HG03558 (cell line): ENCODE measurements around the gene TGIF2.
"Not testable (repeated sequence)": the region's sequence is repeated elsewhere in the genome, so short reads cannot be mapped to it uniquely, and the experiment has no call there.

Experiments used
- ATAC-seq: cut with Tn5 transposase; IDR thresholded peaks from one replicate; pipeline ENCODE4 v1.9.1; 2021; ENCODE audit warnings: moderate number of reproducible peaks; ENCODE audit not compliant: unreplicated experiment; ENCODE audit errors: extremely low read depth

TGIF2 gene

GRCh38 chr20:36546111-36546736, 27.2 kb upstream of the TGIF2 start:
- ATAC-seq, result no peak

DNA sequence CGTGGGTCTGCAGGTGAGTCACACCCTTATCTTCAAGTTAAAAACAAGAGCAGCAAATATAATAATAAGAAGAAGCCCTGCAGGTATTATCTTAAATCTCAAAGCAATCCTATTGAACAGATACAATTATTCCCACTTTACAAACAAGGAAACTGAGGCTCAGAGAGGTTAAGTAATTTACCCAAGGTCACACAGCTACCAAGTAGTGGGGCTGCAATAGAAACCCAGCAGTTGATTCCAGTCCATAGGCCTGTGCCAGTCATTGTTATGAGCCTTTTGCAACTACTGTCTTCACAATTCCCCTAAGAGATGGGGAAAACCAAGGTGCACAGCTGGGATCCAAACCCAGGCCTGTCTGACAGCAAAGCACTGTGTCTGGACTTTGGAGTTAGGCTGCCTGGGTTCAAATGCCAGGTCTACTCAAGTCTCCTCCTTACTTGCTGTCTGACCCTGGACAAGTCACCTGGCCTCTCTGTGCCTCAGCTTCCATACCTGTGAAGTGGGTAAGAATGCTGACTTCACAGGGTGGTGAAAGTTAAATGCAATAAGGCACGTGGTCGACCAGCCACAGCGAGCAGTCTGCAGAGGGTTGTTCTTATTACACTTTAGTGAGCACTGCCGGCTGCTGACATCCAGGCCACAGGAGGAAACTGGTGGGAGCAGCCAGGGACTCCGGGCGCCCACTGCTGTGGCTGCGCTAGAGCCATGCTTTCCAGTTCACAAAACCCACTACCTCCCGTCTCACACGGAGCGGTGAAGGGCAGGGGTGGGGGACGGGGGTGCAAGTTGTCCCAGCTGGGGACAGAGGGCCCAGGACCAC, 26.0 kb upstream of the TGIF2 start:
- no peak for ATAC-seq

- no peak for ATAC-seq
Measured at GRCh38 chr20:36548006-36548315, 25.4 kb upstream of the TGIF2 start.

DNA sequence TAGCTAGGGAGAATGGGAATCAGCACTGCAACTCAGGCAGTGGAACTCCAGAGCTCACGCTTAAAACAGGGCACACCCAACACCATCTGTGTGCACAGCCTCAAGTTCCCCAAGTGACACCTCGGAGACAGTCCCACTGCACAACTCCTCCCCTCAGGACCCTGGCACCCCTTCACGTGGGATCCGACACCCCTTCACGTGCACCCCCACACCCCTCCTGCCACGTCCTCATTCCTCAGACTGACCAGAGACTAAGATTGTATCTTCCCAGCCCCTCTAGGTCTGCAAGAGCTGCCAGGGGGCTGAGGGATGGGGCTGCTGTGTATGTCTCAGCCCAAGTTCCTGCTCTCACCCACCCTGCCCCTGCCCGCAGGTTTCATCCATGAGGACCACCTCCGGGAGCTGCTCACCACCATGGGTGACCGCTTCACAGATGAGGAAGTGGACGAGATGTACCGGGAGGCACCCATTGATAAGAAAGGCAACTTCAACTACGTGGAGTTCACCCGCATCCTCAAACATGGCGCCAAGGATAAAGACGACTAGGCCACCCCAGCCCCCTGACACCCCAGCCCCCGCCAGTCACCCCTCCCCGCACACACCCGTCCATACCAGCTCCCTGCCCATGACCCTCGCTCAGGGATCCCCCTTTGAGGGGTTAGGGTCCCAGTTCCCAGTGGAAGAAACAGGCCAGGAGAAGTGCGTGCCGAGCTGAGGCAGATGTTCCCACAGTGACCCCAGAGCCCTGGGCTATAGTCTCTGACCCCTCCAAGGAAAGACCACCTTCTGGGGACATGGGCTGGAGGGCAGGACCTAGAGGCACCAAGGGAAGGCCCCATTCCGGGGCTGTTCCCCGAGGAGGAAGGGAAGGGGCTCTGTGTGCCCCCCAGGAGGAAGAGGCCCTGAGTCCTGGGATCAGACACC, 24.4 kb upstream of the TGIF2 start:
- no peak for ATAC-seq

- ATAC-seq, result no peak
Measured at GRCh38 chr20:36549628-36549941, 23.8 kb upstream of the TGIF2 start.

DNA sequence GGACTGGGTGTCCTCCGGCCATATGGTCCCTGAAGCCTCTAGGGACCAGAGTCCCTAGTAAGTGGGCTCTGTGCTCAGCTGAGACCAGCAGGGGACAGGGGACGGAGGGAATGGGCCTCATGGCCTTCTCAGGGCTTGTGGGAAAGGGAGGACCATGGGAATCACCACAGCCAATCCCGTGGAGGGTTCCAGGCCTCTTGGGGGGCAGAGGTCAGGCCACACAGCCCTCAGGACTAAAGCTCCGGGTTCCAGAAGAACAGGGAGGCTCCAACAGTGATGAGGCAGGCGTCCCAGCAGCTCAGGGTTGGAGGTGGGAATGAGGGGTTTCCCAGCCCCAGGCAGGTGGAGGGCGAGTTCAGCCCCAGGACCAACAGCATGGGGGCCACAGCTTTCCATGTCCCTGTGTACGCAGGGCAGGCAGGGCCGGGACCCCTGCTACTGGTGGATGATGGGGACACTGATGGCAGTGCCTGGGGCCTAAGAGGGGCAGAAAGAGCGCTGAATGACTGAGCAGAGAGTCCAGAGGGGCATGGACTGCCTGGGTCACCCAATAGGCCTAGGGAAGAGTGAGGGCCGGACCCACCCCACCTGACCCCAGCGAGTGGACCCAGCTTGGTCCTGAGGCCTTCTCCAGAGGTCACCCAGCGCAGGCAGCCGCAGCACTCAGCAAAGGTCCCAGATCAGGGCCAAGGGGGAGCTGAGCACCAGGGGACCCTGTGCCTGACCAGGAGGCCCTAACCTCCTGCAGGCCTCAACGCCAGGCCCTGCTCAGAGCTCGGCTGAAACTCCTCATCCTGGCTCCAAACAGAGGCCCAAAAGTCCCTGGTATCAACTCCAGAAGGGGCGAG, 23.2 kb upstream of the TGIF2 start:
- no peak for ATAC-seq

GRCh38 chr20:36550790-36551299, 22.6 kb upstream of the TGIF2 start:
- no peak for ATAC-seq

GRCh38 chr20:36555248-36555647, 18.1 kb upstream of the TGIF2 start:
- no peak for ATAC-seq

DNA sequence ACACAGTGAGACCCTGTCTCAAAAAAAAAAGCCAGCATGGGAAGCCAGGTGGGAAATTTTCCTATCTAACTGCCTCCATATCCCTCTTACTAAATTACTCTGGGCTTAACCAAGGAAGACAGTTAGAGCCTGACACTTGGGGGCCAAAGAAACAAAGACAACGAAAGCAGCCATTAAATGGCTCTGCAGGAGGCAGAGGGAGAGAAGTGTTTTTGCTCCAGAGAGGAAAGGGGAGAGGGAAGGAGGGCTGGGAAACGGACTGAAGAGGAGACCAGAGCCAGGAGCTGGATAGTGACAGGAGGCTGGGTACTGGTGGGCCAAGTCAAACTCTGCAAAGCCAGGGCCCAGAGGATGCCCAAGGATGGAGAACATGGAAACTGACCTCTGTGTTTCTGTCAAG, 10.7 kb upstream of the TGIF2 start:
- ATAC-seq, result no peak

GRCh38 chr20:36563374-36563773, 10.0 kb upstream of the TGIF2 start:
- ATAC-seq, result no peak

DNA sequence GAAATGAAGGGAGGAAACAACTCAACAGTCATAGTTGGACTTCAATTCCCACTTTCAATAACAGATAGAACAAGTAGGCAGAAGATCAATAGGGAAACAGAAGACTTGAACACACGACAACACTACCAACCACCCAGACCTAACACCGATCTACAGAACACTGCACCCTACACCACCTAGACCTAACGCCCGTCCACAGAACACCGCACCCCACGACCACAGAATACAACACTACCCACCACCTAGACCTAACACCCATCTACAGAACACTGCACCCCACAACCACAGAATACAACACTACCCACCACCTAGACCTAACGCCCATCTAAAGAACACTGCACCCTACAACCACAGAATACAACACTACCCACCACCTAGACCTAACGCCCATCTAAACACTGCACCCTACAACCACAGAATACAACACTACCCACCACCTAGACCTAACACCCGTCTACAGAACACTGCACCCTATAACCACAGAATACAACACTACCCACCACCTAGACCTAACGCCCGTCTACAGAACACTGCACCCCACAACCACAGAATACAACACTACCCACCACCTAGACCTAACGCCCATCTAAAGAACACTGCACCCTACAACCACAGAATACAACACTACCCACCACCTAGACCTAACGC, 9.2 kb upstream of the TGIF2 start:
- not testable (repeated sequence) for ATAC-seq

GRCh38 chr20:36564726-36565121, 8.7 kb upstream of the TGIF2 start:
- not testable (repeated sequence) for ATAC-seq

DNA sequence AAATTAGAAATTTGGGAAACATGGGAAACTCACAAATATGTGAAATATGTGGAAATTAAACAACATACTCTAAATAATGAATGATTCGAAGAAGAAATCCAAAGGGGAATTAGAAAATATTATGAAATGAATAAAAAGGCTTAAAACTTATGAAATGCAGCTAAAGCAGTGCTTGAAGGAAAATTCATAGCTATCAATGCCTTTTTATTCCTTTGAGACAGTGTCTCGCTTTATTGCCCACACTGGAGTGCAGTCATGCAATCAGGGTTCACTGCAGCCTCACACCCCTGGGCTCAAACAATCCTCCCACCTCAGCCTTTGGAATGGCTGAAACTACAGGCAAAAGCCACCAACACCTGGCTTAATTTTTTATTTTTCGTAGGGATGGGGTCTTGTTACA, 7.9 kb upstream of the TGIF2 start:
- ATAC-seq, result no peak

DNA sequence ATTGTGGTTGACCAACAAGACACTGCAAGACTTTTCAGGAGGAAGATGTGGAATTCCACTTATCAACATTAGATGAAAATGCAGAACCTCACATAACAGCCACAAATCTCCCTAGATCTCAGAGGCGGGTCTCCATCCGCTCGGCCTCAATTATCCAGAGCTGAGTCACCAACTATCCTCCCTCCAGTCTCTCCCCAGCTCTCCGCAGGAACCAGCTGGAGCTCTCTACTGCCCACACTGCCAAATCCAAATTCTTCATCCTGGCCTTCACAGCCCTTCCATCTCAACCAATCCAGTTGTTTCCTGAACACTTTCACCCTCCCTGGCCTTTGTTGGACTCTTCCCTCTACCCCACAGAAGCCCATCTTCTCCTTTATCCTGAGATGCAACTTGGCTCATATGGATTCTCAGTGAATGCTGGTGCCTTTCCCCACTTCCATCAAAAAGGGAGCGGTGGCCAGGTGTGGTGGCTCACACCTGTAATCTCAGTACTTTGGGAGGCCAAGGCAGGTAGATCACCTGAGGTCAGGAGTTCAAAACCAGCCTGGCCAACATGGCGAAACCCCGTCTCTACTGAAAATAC, 3.5 kb upstream of the TGIF2 start:
- ATAC-seq, result no peak

DNA sequence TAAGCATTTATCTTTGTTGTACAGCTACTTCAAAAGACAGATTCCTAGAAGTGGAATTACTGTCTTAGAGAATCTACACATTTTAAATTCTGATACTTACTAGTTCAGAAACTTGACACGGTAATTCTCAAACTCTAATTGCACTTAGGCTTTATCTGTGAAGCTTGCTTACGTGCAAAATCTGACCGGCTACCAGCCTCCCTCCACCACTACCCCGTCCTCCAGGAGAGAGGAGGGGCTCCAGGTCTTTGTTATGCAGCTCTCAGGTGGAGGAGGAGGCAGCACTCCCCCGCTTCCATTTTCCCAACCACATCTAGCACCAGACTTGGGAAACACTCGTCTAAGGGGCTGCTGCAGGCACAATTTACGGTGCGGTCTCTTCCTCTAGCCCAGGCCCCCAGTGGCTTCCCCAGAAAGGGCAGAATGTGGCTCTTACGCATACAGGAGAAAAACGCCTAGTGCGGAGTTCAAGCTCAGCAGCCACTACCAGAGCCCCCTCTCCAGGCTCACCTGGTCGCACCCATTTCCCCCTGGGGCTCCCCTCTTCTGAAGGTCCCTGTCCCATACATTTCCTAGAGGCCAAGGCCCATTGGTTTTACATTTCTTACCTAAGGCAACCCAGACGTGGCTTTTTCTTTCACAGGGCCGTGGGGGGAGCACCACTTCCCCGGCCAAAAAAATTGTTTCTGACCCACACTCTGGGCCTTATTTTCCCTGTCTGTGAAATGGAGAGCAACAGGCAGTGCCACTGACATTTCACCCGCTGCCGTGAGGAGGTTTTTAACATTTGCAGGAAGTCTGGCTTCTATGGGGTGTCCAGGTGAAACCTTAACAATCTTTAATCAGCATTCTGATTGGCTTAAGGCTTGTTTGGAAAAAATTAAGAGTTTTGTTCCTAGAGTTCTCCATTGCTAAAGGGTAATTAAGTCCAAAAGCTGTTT, 1.6 kb upstream of the TGIF2 start:
- ATAC-seq, result no peak

- no peak for ATAC-seq
Measured at GRCh38 chr20:36572701-36573102, 695 bp upstream of the TGIF2 start.

- no peak for ATAC-seq
Measured at GRCh38 chr20:36573798-36574365, 485 bp downstream of the TGIF2 start.
